MM.1S (cell line): ENCODE data around the gene NEGR1.

Experiments
- CTCF ChIP-seq: fragments of 300-600 bp; sonication (generic); IDR thresholded peaks from 2 replicates; pipeline ENCODE4 v1.5.1; 2016; ENCODE audit warnings: antibody characterized with exemption, low read length, mixed read lengths
- EZH2 ChIP-seq: fragments of 300-600 bp; sonication (generic); optimal IDR thresholded peaks from 2 replicates; pipeline ENCODE3; 2017; ENCODE audit warnings: low read depth, mild to moderate bottlenecking, antibody characterized with exemption, low read length, mixed read lengths
- EZH2phosphoT487 ChIP-seq: fragments of 300-600 bp; sonication (generic); IDR thresholded peaks from 2 replicates; pipeline ENCODE4 v1.6.1; 2018; ENCODE audit warnings: antibody characterized with exemption, low read length

- TF ChIP-seq EZH2 = no peak
- TF ChIP-seq CTCF = no peak
- no peak for TF ChIP-seq EZH2phosphoT487
Measured at GRCh38 chr1:71610476-71610875, 671.9 kb downstream of the NEGR1 start.
